Measurements from ENCODE around the gene SPTSSA.

GRCh38 chr14:34462132-34462893, at the start of gene SPTSSA:
- TF ChIP-seq CTCF (IDR thresholded peaks at IDR 0.05; ENCODE audit: low read depth, low read length) (no peak), EZH2phosphoT487 (IDR thresholded peaks at IDR 0.05; ENCODE audit: low read depth) (no peak)

Data from OCI-LY3 (cell line).